ENCODE results near the gene RAB3D.
A peak's percentile ranks its signal among the peaks of the same experiment; 100 is the strongest.

RAB3D gene

DNA sequence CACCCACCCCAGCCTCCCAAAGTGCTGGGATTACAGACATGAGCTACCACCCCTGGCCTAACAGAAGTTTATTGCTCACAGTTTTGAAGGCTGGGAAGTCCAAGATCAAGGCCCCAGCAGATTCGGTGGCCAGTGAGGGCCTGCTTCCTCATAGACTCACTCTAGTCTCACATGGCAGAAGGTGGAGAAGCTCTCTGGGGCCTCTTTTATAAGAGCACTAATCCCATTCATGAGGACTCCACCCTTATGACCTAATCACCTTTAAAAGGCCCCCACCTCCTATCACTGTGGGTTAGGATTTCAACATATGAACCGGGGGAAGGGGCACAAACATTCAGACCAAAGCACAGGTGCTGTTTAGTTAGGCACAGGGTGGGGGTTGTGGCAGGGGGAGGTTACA, 28.1 kb upstream of the RAB3D start:
- no peak overlapping the region for H3K4me3 ChIP-seq (ENCODE audit: low read depth, low read length)
- H3K27ac ChIP-seq (ENCODE audit: extremely low read depth, low read depth, low read length): no peak overlapping the region
- no peaks in the 10 kb centered on the region for H3K4me1 ChIP-seq (ENCODE audit: control insufficient read depth, insufficient read depth, low read length)
- TF ChIP-seq ZNF76 (tag by site-specific recombination; IDR thresholded peaks at IDR 0.05; ENCODE audit: borderline replicate concordance, low read depth) (no peak), KLF1 (tag by site-specific recombination; IDR thresholded peaks at IDR 0.05) (peak; percentile 45)
- H3K9me3 ChIP-seq (ENCODE audit: control insufficient read depth, insufficient read depth, low read depth, low read length): no peaks in the 10 kb centered on the region
- ChIA-PET POLR2A (no interaction called here), CTCF (interaction anchor here (2.1 to 3.2 kb wide), 2 partner anchors 14 to 115 kb away, joined by 6 to 12 read pairs; no protein-coding TSS in a partner anchor)
- peaks cover 0 to 37% of the 10 kb centered on the region in 2 experiments; a peak in 2 of 3 replicates for H3K36me3 ChIP-seq (ENCODE audit: control insufficient read depth in 2 of 2, insufficient read depth in 1 of 2, low read length in 2 of 2)

DNA sequence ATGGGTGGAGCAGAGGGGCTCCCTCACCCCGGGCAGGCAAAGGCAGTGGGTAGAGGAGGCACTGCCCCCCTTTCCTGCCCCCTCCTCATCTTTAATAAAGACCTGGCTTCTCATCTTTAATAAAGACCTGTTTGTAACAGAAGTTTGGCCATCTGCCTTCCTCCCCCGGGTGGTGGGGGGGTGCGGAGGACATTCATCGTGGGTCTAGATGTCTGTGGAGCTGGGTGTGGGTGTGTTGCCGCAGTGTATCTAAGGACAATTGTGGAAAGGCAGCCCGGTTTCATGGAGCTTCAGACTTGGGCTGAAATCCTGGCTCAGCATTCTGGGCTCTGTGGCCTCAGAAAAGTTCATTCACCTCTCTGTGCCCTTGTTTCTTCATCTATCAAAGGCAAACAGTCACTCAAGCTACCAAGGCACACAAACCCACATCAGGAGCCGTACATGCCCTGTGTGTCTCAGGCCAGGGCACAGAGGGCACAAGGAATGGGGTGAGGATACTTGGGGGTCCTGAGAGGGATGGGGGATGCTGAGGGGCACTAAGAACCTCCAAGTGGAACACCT, 26.2 kb upstream of the RAB3D start:
- Histone ChIP-seq H3K4me1 (ENCODE audit: control insufficient read depth, insufficient read depth, low read length) (no peaks in the 10 kb centered on the region), H3K36me3 (ENCODE audit: control insufficient read depth in 2 of 2, insufficient read depth in 1 of 2, low read length in 2 of 2) (peaks cover 0 to 41% of the 10 kb centered on the region in 2 experiments; a peak in 2 of 3 replicates), H3K4me3 (ENCODE audit: low read depth, low read length) (no peak overlapping the region), H3K27ac (ENCODE audit: extremely low read depth, low read depth, low read length) (no peak overlapping the region), H3K9me3 (ENCODE audit: control insufficient read depth, insufficient read depth, low read depth, low read length) (no peaks in the 10 kb centered on the region)
- ChIA-PET POLR2A (no interaction called here), CTCF (no interaction called here)
- TF ChIP-seq, protein P1, sequence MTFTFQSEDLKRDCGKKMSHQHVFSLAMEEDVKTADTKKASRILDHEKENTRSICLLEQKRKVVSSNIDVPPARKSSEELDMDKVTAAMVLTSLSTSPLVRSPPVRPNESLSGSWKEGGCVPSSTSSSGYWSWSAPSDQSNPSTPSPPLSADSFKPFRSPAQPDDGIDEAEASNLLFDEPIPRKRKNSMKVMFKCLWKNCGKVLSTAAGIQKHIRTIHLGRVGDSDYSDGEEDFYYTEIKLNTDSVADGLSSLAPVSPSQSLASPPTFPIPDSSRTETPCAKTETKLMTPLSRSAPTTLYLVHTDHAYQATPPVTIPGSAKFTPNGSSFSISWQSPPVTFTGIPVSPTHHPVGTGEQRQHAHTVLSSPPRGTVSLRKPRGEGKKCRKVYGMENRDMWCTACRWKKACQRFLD (tag by site-specific recombination; IDR thresholded peaks at IDR 0.05): no peak
- peak; percentile 40; the same call in 1 of the 2 replicates for TF ChIP-seq ZFHX2 (tag by site-specific recombination; conservative IDR thresholded peaks at IDR 0.05)
- TF ChIP-seq EGR2 (tag by site-specific recombination; IDR thresholded peaks at IDR 0.05; ENCODE audit: low read depth): peak; percentile 44

DNA sequence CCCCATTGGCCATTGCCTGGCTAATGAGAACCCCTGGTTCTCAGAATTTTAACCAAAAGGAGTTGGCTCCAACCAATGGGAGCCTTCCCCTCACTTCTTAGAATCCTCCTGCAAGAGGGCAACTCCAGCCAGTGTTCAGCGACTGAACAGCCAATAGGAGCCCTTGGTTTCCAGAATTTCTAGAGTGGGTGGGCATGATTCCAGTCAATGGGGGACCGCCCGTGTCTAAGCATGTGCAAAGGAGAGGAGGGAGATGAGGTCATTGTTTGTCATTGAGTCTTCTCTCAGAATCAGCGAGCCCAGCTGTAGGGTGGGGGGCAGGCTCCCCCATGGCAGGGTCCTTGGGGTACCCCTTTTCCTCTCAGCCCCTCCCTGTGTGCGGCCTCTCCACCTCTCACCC, 25.5 kb upstream of the RAB3D start:
- POLR2A ChIA-PET: no interaction called here
- H3K27ac ChIP-seq (ENCODE audit: extremely low read depth, low read depth, low read length): no peak overlapping the region
- TF ChIP-seq, protein P2, sequence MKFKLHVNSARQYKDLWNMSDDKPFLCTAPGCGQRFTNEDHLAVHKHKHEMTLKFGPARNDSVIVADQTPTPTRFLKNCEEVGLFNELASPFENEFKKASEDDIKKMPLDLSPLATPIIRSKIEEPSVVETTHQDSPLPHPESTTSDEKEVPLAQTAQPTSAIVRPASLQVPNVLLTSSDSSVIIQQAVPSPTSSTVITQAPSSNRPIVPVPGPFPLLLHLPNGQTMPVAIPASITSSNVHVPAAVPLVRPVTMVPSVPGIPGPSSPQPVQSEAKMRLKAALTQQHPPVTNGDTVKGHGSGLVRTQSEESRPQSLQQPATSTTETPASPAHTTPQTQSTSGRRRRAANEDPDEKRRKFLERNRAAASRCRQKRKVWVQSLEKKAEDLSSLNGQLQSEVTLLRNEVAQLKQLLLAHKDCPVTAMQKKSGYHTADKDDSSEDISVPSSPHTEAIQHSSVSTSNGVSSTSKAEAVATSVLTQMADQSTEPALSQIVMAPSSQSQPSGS (tag by site-specific recombination; IDR thresholded peaks at IDR 0.05; ENCODE audit: low read depth): peak; percentile 38; the same call in 1 of the 2 replicates
- no peak for TF ChIP-seq ZNF629 (tag by site-specific recombination; IDR thresholded peaks at IDR 0.05)
- TF ChIP-seq ZNF292 (tag by site-specific recombination; IDR thresholded peaks at IDR 0.05; ENCODE audit: borderline replicate concordance, low read depth): no peak
- TF ChIP-seq, protein P3, sequence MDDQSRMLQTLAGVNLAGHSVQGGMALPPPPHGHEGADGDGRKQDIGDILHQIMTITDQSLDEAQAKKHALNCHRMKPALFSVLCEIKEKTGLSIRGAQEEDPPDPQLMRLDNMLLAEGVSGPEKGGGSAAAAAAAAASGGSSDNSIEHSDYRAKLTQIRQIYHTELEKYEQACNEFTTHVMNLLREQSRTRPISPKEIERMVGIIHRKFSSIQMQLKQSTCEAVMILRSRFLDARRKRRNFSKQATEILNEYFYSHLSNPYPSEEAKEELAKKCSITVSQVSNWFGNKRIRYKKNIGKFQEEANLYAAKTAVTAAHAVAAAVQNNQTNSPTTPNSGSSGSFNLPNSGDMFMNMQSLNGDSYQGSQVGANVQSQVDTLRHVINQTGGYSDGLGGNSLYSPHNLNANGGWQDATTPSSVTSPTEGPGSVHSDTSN (CRISPR knock-in tag; IDR thresholded peaks at IDR 0.05): no peak
- TF ChIP-seq, protein P4, sequence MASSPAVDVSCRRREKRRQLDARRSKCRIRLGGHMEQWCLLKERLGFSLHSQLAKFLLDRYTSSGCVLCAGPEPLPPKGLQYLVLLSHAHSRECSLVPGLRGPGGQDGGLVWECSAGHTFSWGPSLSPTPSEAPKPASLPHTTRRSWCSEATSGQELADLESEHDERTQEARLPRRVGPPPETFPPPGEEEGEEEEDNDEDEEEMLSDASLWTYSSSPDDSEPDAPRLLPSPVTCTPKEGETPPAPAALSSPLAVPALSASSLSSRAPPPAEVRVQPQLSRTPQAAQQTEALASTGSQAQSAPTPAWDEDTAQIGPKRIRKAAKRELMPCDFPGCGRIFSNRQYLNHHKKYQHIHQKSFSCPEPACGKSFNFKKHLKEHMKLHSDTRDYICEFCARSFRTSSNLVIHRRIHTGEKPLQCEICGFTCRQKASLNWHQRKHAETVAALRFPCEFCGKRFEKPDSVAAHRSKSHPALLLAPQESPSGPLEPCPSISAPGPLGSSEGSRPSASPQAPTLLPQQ (tag by site-specific recombination; IDR thresholded peaks at IDR 0.05): 0 out of 2 replicates have a peak, but pooled peaks have one; percentile 31
- TF ChIP-seq SP2 (tag by site-specific recombination; IDR thresholded peaks at IDR 0.05): peak; percentile 59
- TF ChIP-seq, protein P5, sequence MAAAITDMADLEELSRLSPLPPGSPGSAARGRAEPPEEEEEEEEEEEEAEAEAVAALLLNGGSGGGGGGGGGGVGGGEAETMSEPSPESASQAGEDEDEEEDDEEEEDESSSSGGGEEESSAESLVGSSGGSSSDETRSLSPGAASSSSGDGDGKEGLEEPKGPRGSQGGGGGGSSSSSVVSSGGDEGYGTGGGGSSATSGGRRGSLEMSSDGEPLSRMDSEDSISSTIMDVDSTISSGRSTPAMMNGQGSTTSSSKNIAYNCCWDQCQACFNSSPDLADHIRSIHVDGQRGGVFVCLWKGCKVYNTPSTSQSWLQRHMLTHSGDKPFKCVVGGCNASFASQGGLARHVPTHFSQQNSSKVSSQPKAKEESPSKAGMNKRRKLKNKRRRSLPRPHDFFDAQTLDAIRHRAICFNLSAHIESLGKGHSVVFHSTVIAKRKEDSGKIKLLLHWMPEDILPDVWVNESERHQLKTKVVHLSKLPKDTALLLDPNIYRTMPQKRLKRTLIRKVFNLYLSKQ (tag by site-specific recombination; IDR thresholded peaks at IDR 0.05; ENCODE audit: borderline replicate concordance): no peak
- TF ChIP-seq, protein P6, sequence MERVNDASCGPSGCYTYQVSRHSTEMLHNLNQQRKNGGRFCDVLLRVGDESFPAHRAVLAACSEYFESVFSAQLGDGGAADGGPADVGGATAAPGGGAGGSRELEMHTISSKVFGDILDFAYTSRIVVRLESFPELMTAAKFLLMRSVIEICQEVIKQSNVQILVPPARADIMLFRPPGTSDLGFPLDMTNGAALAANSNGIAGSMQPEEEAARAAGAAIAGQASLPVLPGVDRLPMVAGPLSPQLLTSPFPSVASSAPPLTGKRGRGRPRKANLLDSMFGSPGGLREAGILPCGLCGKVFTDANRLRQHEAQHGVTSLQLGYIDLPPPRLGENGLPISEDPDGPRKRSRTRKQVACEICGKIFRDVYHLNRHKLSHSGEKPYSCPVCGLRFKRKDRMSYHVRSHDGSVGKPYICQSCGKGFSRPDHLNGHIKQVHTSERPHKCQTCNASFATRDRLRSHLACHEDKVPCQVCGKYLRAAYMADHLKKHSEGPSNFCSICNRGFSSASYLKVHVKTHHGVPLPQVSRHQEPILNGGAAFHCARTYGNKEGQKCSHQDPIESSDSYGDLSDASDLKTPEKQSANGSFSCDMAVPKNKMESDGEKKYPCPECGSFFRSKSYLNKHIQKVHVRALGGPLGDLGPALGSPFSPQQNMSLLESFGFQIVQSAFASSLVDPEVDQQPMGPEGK (tag by site-specific recombination; IDR thresholded peaks at IDR 0.05): peak; percentile 45; the same call in 1 of the 2 replicates
- TF ChIP-seq SP3 (tag by site-specific recombination; IDR thresholded peaks at IDR 0.05): no peak
- no peak for TF ChIP-seq ZNF777 (tag by site-specific recombination; IDR thresholded peaks at IDR 0.05; ENCODE audit: borderline replicate concordance)
- TF ChIP-seq, protein P7, sequence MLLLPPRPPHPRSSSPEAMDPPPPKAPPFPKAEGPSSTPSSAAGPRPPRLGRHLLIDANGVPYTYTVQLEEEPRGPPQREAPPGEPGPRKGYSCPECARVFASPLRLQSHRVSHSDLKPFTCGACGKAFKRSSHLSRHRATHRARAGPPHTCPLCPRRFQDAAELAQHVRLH (tag by site-specific recombination; IDR thresholded peaks at IDR 0.05): no peak
- TF ChIP-seq, protein P8, sequence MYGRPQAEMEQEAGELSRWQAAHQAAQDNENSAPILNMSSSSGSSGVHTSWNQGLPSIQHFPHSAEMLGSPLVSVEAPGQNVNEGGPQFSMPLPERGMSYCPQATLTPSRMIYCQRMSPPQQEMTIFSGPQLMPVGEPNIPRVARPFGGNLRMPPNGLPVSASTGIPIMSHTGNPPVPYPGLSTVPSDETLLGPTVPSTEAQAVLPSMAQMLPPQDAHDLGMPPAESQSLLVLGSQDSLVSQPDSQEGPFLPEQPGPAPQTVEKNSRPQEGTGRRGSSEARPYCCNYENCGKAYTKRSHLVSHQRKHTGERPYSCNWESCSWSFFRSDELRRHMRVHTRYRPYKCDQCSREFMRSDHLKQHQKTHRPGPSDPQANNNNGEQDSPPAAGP (tag by site-specific recombination; IDR thresholded peaks at IDR 0.05): 0 out of 2 replicates have a peak, but pooled peaks have one; percentile 20
- no peak for TF ChIP-seq ZNF571 (tag by site-specific recombination; IDR thresholded peaks at IDR 0.05)
- no peak for TF ChIP-seq ZNF214 (tag by site-specific recombination; IDR thresholded peaks at IDR 0.05; ENCODE audit: borderline replicate concordance)
- TF ChIP-seq EGR2 (tag by site-specific recombination; IDR thresholded peaks at IDR 0.05; ENCODE audit: low read depth): peak; percentile 34; the same call in 1 of the 2 replicates
- CTCF ChIA-PET: no interaction called here
- H3K4me3 ChIP-seq (ENCODE audit: low read depth, low read length): no peak overlapping the region
- no peaks in the 10 kb centered on the region for H3K4me1 ChIP-seq (ENCODE audit: control insufficient read depth, insufficient read depth, low read length)
- H3K9me3 ChIP-seq (ENCODE audit: control insufficient read depth, insufficient read depth, low read depth, low read length): no peaks in the 10 kb centered on the region
- peaks cover 0 to 41% of the 10 kb centered on the region in 2 experiments; a peak in 2 of 3 replicates for H3K36me3 ChIP-seq (ENCODE audit: control insufficient read depth in 2 of 2, insufficient read depth in 1 of 2, low read length in 2 of 2)
